Astrocyte of the spinal cord (primary cell): ENCODE results near the gene POU2AF3.
A peak's percentile ranks its signal among the peaks of the same experiment; 100 is the strongest.

Experiments used
- DNase-seq: peaks from one replicate; pipeline ENCODE4 v3.0.0; 2011; ENCODE audit warnings: low read depth, low spot score
- H3K4me3 ChIP-seq: 2 replicates; pipeline ENCODE4 v1.5.1; 2011; ENCODE audit warnings: low read depth, mild to moderate bottlenecking, low read length, moderate library complexity
- in situ Hi-C: cut with HindIII; loops from 2 replicates; pipeline ENCODE4 v1.10.0; 2017; ENCODE audit warnings: low sequenced_read_pairs
- TF ChIP-seq, protein P1 (sequence below): IDR thresholded peaks from 2 replicates; pipeline ENCODE4 v1.5.1; 2012; ENCODE audit warnings: low read depth, mild to moderate bottlenecking, low read length, inconsistent platforms

POU2AF3 gene

DNA sequence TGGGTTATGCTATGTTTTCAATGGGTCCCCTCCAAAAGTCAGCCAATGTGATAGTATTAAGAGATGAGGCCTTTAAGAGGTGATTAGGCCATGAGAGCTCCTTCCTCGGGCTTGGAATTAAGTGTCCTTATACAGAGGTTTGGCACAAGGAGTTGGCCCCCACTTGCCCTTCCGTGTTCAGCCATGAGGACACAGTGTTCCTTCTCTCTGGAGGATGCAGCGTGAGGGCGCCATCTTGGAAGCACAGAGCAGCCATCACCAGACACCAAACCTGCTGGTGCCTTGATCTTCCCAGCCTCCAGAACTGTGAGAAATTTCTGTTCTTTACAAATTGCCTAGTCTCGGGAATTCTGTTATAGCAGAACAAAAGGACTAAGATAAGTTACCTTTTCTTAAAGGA lies 26.9 kb downstream of the POU2AF3 start:
- no peak for DNase-seq
- TF ChIP-seq, protein P1, sequence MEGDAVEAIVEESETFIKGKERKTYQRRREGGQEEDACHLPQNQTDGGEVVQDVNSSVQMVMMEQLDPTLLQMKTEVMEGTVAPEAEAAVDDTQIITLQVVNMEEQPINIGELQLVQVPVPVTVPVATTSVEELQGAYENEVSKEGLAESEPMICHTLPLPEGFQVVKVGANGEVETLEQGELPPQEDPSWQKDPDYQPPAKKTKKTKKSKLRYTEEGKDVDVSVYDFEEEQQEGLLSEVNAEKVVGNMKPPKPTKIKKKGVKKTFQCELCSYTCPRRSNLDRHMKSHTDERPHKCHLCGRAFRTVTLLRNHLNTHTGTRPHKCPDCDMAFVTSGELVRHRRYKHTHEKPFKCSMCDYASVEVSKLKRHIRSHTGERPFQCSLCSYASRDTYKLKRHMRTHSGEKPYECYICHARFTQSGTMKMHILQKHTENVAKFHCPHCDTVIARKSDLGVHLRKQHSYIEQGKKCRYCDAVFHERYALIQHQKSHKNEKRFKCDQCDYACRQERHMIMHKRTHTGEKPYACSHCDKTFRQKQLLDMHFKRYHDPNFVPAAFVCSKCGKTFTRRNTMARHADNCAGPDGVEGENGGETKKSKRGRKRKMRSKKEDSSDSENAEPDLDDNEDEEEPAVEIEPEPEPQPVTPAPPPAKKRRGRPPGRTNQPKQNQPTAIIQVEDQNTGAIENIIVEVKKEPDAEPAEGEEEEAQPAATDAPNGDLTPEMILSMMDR, result no peak
- H3K4me3 ChIP-seq, result no peak overlapping the region
- in situ Hi-C loops, result no loop called here

DNA sequence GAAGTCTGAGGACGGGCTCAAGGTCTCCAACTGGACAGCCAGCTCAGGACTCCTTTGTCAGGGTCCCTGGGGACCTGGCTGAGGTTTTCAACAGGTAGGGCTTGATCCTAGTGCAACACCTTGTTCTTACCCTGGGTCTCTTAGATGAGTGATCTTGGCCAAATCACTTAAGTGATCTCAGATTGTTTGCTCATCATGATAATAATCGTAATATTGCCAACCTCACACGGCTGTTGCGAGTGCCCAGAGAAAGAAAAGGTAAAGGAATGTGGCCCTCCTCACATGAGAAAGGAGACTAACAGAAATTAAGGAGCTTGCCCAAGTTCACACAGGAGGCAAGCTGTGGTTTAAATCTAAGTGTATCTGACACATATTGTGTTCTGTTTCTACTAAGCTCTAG lies 28.5 kb downstream of the POU2AF3 start:
- H3K4me3 ChIP-seq, result no peak overlapping the region
- TF ChIP-seq, protein P1, result no peak
- in situ Hi-C loops, result no loop called here
- DNase-seq, result no peak

DNA sequence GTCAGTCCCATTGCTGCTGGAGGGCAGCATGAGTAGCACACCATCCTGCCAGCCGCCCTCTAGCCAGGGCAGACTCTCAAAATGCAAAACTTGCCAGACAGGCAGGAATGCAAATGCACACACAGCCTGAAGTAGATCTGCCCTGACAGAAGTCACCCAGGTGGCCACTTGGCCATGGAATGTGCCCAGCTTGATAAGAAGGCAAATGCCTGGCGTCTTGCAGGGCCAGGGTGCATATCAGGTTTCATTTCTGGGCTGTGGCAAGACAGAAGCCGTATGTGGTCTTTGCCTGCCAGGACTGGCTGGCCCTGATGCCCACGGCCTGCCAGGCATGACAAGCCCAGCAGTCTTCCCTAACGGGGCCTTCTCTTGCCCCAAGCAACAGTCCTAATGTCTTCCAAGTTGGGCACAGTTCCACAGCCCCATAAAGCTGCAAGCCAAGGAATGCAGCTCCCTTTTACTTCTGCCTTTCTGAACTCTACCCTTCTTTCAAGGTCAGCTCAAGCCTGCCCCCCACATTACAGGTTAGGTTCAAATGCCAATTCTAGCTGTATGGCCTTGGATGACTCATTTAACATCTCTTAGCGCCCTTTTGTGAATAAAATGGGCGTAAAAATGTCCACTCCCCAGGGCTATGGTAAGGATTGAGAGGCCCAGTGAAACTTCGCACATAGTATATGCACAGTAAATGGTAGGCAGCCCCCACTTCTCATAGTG lies 29.7 kb downstream of the POU2AF3 start:
- H3K4me3 ChIP-seq, result no peak overlapping the region
- DNase-seq, result no peak
- TF ChIP-seq, protein P1, result no peak
- in situ Hi-C loops, result no loop called here

DNA sequence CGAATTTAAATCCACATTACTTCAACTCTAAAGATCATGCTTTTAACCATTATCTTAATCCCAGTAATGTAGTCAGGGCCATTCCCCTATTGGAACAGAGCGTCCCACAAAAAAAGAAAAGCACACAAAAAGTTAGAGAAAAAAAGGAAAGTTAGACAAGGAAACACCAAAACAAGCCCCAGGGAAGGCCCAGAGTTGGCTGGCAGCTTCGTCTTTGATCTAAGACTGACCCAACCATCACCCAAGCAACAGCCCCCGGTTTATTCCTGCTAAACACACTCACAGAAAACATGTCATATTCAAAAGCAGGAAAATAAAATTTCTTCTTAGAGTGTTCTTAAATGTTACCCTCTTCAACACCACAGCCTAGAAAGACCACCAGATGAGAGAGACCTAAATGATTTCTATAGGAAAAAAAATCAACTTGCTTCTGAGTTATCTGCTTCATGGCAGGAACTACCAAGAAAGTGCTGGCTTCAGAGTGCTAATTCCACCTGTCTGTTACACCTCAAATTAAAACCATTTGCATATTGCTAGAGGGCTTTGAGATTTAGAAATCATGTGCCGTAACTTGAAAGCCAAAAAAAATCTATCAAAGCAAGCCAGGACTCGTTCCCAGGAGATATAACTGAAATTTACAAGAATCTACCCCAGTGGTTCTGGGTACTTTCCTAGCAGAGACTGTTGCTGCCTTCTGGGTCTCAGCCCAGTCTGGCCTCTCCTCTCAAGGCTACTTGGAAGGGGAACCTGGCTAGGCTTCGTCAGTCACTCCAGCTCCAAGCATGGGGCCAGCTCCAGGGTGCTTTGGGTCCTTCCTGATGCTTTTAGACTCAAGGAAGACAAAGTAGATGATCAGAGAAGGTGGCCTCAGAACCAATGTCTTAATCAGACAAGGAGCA lies 31.2 kb downstream of the POU2AF3 start:
- in situ Hi-C loops, result no loop called here
- DNase-seq, result no peak
- TF ChIP-seq, protein P1, result no peak
- no peak overlapping the region for H3K4me3 ChIP-seq

DNA sequence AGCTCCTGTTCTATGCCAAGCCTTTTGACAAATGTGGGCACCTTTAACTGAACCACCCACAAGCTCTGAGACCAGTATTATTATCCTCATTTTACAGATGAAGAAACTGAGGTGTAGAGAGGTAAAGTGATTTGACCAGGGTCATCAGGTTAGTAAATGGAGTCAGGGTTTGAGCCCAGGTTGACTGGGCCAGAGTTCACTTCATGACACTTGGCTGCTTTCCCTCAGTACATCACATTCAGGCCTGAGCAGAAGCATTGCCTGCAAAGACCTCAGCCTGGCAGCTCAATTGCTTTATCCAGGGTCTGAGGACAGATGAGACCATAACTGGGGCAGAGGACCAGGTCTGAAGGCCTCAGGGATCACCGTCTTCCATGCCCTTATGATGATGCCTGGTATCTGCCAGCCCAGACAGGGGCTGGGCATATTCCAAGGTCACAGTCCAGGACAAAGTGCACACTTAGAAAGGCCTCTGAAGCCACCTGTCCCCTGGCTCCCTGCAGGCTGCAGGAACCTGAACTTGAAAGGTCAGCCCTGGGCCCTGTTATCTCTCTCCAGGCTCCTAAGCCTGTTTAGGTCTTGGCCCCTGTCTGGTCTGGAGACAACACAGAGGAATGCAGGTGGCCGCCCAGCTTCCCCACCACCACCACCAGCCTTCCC lies 32.0 kb downstream of the POU2AF3 start:
- TF ChIP-seq, protein P1, result no peak
- in situ Hi-C loops, result no loop called here

DNA sequence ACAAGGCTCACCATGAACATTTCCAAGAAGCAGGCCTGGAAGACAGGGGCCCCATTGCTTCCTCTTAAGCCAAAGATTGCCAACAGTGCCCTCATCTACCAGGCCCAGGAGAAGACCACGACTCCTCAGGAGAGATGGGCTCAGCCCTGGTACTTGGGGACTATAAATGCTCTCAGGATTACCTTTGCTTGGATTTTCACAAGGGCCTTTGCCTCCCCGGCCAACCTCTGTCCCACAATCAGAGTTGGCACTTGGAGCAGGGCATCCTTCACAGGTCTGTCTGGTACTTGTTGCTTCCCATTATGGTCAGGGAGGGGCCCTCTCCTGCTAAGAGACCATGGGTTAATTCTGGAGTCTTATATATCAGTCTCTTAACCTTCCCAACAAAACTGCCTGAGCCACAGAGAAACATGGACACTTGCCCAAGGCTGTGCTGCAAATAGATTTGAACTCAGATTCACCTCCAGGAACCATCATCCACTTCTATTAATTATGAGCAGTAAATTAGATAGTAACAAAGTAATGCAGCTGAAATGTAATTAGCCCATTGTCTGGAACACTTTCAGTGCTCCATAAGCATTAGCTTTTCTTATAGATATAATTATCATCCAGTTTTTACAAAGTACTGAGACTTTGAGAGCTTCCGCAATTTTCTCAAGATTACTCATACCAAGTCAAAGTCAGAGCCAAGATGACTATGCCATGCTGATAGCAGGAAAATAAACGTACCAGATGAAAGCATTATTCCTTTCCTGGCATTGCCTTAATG lies 33.5 kb downstream of the POU2AF3 start:
- TF ChIP-seq, protein P1, result no peak
- H3K4me3 ChIP-seq, result no peak overlapping the region
- in situ Hi-C loops, result no loop called here
- DNase-seq, result peak; percentile 66

More for the DNA sequence above, 32.0 kb downstream of the POU2AF3 start:
- no peak overlapping the region for H3K4me3 ChIP-seq
- DNase-seq, result no peak
